Hair follicle dermal papilla cell (primary cell): ENCODE data around the gene KRCC1. TPM values are rescaled to one million over a fixed set of nuclear protein-coding genes. Genes with fewer than 3 reads are reported as not detected.

ENCODE experiments used
- small RNA-seq: library from RNA; depleted of rRNA; stranded (forward); fragments of <200 nt; gene quantifications from one replicate; pipeline ENCODE3, GENCODE V24; 2012
- total RNA-seq: library from RNA; depleted of rRNA; stranded (reverse); fragments of >200 nt; gene quantifications from 2 replicates; pipeline ENCODE4 v1.2.3, GENCODE V29; 2012

The KRCC1 gene
- total RNA-seq, result 19.6 and 24.5 TPM in 2 replicates

DNA sequence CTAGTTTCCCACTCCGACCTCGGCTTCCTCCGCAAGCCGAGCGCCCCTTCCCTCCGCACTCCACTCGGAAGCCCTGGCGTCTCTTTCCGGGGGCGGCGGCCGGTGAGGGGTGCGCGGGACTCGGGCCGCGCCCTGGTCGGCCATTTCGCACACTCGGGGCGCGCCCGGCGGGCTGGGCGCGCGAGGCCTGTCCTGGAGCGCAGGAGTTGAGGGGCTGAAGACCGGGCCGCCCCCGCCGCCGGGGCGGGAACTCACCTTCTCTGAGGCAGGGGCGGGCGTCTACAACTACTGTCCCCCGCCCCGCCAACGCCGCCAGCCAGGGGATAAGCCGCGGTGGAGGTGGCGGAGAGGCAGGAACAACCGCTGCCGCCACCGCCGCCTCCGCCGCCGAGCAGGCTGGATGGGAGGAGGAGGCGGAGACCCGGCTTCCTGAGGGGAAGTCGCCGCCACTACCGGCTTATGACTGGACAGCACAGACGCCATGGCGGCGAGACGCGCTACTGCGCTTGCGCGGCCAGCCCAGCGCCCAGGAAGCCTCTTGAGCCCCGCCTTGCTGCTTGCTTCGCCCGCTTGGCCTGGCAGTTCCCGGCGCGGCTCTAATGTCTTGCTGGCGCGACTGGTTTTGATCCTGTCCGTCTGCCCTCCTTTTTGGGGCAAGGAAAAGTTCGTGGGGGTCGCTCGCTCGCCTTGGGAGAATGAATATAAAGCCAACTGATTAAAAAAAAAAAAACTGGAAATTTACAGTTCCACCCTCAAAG, at the start of gene KRCC1:
TSS of gene KRCC1 (minus strand) at position 413 of the 758 bp plus-strand sequence. CDS start 27,220 bp downstream, outside the sequence.

DNA sequence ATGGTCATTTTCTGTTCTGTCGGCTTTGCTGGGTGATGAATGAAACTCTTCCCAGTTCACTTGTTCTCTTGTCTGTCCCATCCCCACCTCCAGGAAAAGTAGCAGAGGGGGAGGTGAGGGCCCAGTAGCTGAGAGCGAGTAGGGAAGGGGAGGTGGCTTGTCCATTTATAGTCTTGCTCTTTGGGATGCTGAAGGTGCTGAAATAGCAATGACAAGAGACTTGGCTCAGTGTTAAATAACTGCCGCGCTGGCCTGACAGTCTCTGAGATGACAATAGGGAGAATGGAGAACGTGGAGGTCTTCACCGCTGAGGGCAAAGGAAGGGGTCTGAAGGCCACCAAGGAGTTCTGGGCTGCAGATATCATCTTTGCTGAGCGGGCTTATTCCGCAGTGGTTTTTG, 12.0 kb upstream of the KRCC1 start, which contains the start of gene SMYD1:
TSS of gene SMYD1 (plus strand) at position 228 of the 400 bp plus-strand sequence. CDS start at position 268, 40 bp downstream.

DNA sequence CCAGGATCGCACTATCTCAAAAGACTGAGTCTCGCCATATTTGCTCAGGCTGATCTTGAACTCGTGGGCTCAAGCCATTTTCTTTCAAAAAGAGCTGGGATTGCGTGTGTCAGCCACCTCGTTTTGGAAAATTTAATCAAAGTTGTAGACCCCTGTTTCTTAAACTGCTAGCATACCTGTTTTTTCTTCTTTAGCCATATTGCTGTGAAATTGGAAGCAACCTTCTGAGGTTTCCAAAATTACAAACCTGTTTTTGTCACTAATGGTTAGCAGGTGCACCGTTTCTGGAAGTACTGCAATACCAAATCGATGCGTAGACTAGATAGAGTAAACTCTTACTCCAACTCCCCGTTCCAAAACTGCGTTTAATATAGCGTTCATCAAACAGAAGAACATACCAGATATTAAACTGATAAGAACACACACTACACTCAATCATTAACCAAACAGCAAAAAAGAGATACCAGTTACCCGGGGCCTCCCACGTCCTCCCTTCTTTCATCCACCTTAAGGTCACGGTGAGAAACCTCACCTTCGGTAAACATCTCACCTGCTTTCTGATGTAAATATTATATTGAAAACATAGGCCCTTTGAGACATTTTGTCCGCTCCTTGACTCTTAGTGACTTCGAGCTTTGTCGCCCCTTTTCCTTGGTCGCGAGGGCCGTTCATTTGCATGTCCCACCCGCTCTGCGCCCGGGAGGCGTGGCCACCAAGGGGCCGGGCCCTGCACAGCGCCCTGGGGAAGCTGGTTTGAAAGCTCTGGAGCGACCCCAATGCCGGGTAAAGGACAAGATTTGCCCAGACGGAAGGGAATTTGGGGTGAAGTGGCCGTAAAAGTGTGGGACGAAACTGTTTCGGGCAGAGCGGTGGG, 39.3 kb downstream of the KRCC1 start, which contains the start of gene RNU2-63P:
TSS of gene RNU2-63P (minus strand) at position 462 of the 874 bp plus-strand sequence.

Small RNAs within 50 kb of the gene (small RNA-seq; reads per million reads assigned to genes)
- gene MIR4780 (not detected), gene RNU2-63P (80.5 reads per million, percentile 98 among the genes with 10 or more reads in this experiment)

Other genes with a start within 250 kb of the KRCC1 start
- gene RGPD2, start 230.0 kb downstream of the KRCC1 start, total RNA-seq, result 1.3 and 6.0 TPM in 2 replicates
- gene RNU2-63P, start 39.2 kb downstream of the KRCC1 start, total RNA-seq, result under 0.01 TPM in 1 of 2 replicates, not detected in the other
- gene SMYD1, start 12.0 kb upstream of the KRCC1 start, total RNA-seq, result not detected in 2 replicates
- not detected in 2 replicates for gene FABP1, start 72.3 kb upstream of the KRCC1 start, total RNA-seq
- gene THNSL2, start 114.6 kb upstream of the KRCC1 start, total RNA-seq, result 18.7 and 27.9 TPM in 2 replicates